ENCODE measurements around the gene NDUFS7. TPM values are rescaled to one million over a fixed set of nuclear protein-coding genes. Genes with fewer than 3 reads are reported as not detected.

The NDUFS7 gene
- total and polyA plus RNA-seq, 9 of the 15 experiments (the other 6 are each of a cell fraction or from before 2014, with no cell fraction given), result 6.0 to 271 (median 60.6) TPM

GRCh38 chr19:1383312-1384084, at the start of gene NDUFS7 (continued):
- TF ChIP-seq PCBP2 (IDR thresholded peaks at IDR 0.05; ENCODE audit: low read depth, low read length, poor library complexity, severe bottlenecking) (no peak), MIER1 (IDR thresholded peaks at IDR 0.05; ENCODE audit: low read depth) (peak; percentile 49; the same call in 1 of the 2 replicates), SNAPC5 (CRISPR knock-in tag; IDR thresholded peaks at IDR 0.05) (no peak), ZBTB34 (CRISPR knock-in tag; IDR thresholded peaks at IDR 0.05) (no peak), NCOA6 (IDR thresholded peaks at IDR 0.05) (no peak), ZBTB2 (IDR thresholded peaks at IDR 0.05) (peak; percentile 94; the same call in 1 of the 2 replicates), EP400 (IDR thresholded peaks at IDR 0.05) (peak; percentile 98), NCOA1 (IDR thresholded peaks at IDR 0.05; ENCODE audit: low read depth) (peak; percentile 99), CBFB (CRISPR knock-in tag; IDR thresholded peaks at IDR 0.05) (peak; percentile 86), SRSF9 (IDR thresholded peaks at IDR 0.05; ENCODE audit: borderline replicate concordance, low read depth, low read length) (no peak), KLF13 (tag; IDR thresholded peaks at IDR 0.05; ENCODE audit: borderline replicate concordance, low read depth) (no peak; the same call in none of the 2 replicates), TFE3 (CRISPR knock-in tag; IDR thresholded peaks at IDR 0.05) (peak; percentile 24; the same call in 1 of the 2 replicates), MLLT1 (IDR thresholded peaks at IDR 0.05) (0 out of 4 replicates have a peak, but pooled peaks have one; percentile 10 to 29), SRSF1 (IDR thresholded peaks at IDR 0.05; ENCODE audit: low read depth, low read length) (peak; percentile 77; the same call in 1 of the 2 replicates), GTF2E2 (tag; IDR thresholded peaks at IDR 0.05) (peak; percentile 67; the same call in 1 of the 2 replicates), PTBP1 (IDR thresholded peaks at IDR 0.05; ENCODE audit: low read depth, low read length) (0 out of 2 replicates have a peak, but pooled peaks have one; percentile 26), CCNT2 (IDR thresholded peaks at IDR 0.05; ENCODE audit: borderline replicate concordance, extremely low read depth, insufficient read length, low read depth, low read length) (peak; percentile 88)
